CD4-positive, alpha-beta T cell (primary cell): ENCODE results near the gene NOA1. TPM values are rescaled to one million over a fixed set of nuclear protein-coding genes. Genes with fewer than 3 reads are reported as not detected.

Source experiments
- ATAC-seq: fragments of 200-7000 bp; cut with Tn5 transposase; one replicate; pipeline ENCODE4 v1.10.0; 2022; ENCODE audit warnings: mild to moderate bottlenecking; ENCODE audit not compliant: poor library complexity
- CTCF ChIA-PET: fragments of 350-600 bp; sonication (Branson Sonifier 250); formaldehyde crosslinking; loops from one replicate; lab custom pipeline; 2021; ENCODE audit warnings: antibody characterized with exemption, inconsistent platforms; lab: Charles Lee
- POLR2A ChIA-PET: fragments of 350-600 bp; sonication (Branson Sonifier 250); formaldehyde crosslinking; loops from one replicate; lab custom pipeline; 2021; ENCODE audit warnings: antibody characterized with exemption, inconsistent platforms; lab: Charles Lee
- DNase-seq, 14 experiments: peaks; one replicate each; pipeline ENCODE4 v3.0.0-alpha.2; 2013 to 2020; ENCODE audit warnings: mixed read lengths in 2 of 14
- H3K27ac ChIP-seq, 2 donors: one replicate each; pipeline versions ENCODE4 v1.5.1 to v1.7.0; 2013; ENCODE audit warnings: low read length in 2 of 2, low read depth in 1 of 2, mild to moderate bottlenecking in 1 of 2
- H3K27me3 ChIP-seq, 2 experiments: 1 replicate in 1 of 2; 2 replicates in 1 of 2; pipeline versions ENCODE4 v1.6.1 to v1.7.0; 2013; ENCODE audit warnings: low read length in 2 of 2, control low read depth in 1 of 2, mild to moderate bottlenecking in 1 of 2, moderate library complexity in 1 of 2; ENCODE audit not compliant: insufficient read depth in 2 of 2, control insufficient read depth in 1 of 2
- H3K36me3 ChIP-seq: one replicate; pipeline ENCODE4 v1.6.1; 2013; ENCODE audit warnings: low read length, control low read depth; ENCODE audit not compliant: insufficient read depth
- H3K4me1 ChIP-seq: one replicate; pipeline ENCODE4 v1.6.1; 2013; ENCODE audit warnings: low read length, control low read depth; ENCODE audit not compliant: insufficient read depth
- H3K4me3 ChIP-seq: one replicate; pipeline ENCODE4 v1.5.1; 2013; ENCODE audit warnings: mild to moderate bottlenecking, low read length, moderate library complexity
- H3K9me3 ChIP-seq, 2 experiments: 1 replicate in 1 of 2; 2 replicates in 1 of 2; pipeline versions ENCODE4 v1.6.1 to v1.7.0; 2013; ENCODE audit warnings: low read length in 2 of 2, mild to moderate bottlenecking in 2 of 2, control low read depth in 1 of 2, moderate library complexity in 1 of 2; ENCODE audit not compliant: control insufficient read depth in 1 of 2, insufficient read depth in 1 of 2
- H3K27ac Mint-ChIP-seq: one replicate; pipeline ENCODE4 v1.8.0; 2020; ENCODE audit warnings: mixed read lengths
- H3K27me3 Mint-ChIP-seq: one replicate; pipeline ENCODE4 v1.8.0; 2021; ENCODE audit warnings: mixed read lengths
- H3K36me3 Mint-ChIP-seq: one replicate; pipeline ENCODE4 v1.8.0; 2021; ENCODE audit warnings: low read depth, mixed read lengths
- H3K4me1 Mint-ChIP-seq: one replicate; pipeline ENCODE4 v1.8.0; 2021; ENCODE audit warnings: low read depth, mixed read lengths
- H3K4me3 Mint-ChIP-seq: one replicate; pipeline ENCODE4 v1.8.0; 2020; ENCODE audit warnings: mild to moderate bottlenecking, mixed read lengths
- H3K9me3 Mint-ChIP-seq: one replicate; pipeline ENCODE4 v1.8.0; 2020; ENCODE audit warnings: mixed read lengths
- CTCF ChIP-seq: fragments of 200-600 bp; IDR thresholded peaks from one replicate; pipeline ENCODE4 v1.8.0; 2022; ENCODE audit warnings: antibody characterized with exemption, mild to moderate bottlenecking
- intact Hi-C, 2 experiments: fragments of 100-400 bp; cut with DNase I in 1 of 2; cut with micrococcal nuclease in 1 of 2; formaldehyde crosslinking; loops; one replicate each; pipeline versions ENCODE4 v1.15.1 to v1.9.0; 2023 to 2025; cut with DNase I, micrococcal nuclease
- total RNA-seq, 174 experiments: library from RNA in 2 of 174; stranded (reverse) in 2 of 174; gene quantifications; one replicate each; pipeline ENCODE4 v1.2.3 and lab custom pipeline; 2021 to 2026

NOA1 gene
- total RNA-seq, 2 experiments from 2014 or later = 14.3 to 15.6 TPM

- DNase-seq (no peak), ATAC-seq (no peak)
- Mint-ChIP-seq H3K4me3 (no peak overlapping the region), H3K9me3 (no peaks in the 10 kb centered on the region), H3K4me1 (no peaks in the 10 kb centered on the region), H3K27ac (peak overlapping the region; percentile 0), H3K27me3 (no peaks in the 10 kb centered on the region), H3K36me3 (peaks cover 93% of the 10 kb centered on the region)
- Histone ChIP-seq H3K36me3 (peaks cover 93% of the 10 kb centered on the region), H3K9me3 (no peaks in the 10 kb centered on the region), H3K27ac (no peak overlapping the region), H3K4me3 (no peak overlapping the region), H3K4me1 (no peaks in the 10 kb centered on the region), H3K27me3 (no peaks in the 10 kb centered on the region)
- ChIA-PET POLR2A (no interaction called here), CTCF (no interaction called here)
- intact Hi-C loops = no loop called here
- no peak for TF ChIP-seq CTCF
Observed at GRCh38 chr4:57018980-57019379, 41.6 kb upstream of the NOA1 start.

- no peak overlapping the region for H3K27ac Mint-ChIP-seq
- H3K36me3 Mint-ChIP-seq = peaks cover 82% of the 10 kb centered on the region
- H3K4me1 Mint-ChIP-seq = no peaks in the 10 kb centered on the region
- Histone ChIP-seq H3K27ac (no peak overlapping the region), H3K36me3 (peaks cover 90% of the 10 kb centered on the region), H3K27me3 (no peaks in the 10 kb centered on the region), H3K9me3 (no peaks in the 10 kb centered on the region), H3K4me3 (no peak overlapping the region), H3K4me1 (no peaks in the 10 kb centered on the region)
- H3K27me3 Mint-ChIP-seq = no peaks in the 10 kb centered on the region
- no peak for TF ChIP-seq CTCF
- DNase-seq (no peak), ATAC-seq (no peak)
- no peak overlapping the region for H3K4me3 Mint-ChIP-seq
- H3K9me3 Mint-ChIP-seq = no peaks in the 10 kb centered on the region
- intact Hi-C loops = no loop called here
- ChIA-PET CTCF (no interaction called here), POLR2A (interaction anchor here (1.4 kb wide), 1 partner anchor 106 kb away, joined by 3 read pairs; the partner anchor contains the start of gene REST)
Observed at GRCh38 chr4:57013543-57014120, 36.2 kb upstream of the NOA1 start.

- Mint-ChIP-seq H3K4me3 (no peak overlapping the region), H3K36me3 (peaks cover 84% of the 10 kb centered on the region), H3K9me3 (no peaks in the 10 kb centered on the region), H3K4me1 (no peaks in the 10 kb centered on the region), H3K27me3 (no peaks in the 10 kb centered on the region), H3K27ac (no peak overlapping the region)
- no peak overlapping the region for H3K27ac ChIP-seq
- no peak for TF ChIP-seq CTCF
- H3K36me3 ChIP-seq = peaks cover 66% of the 10 kb centered on the region
- intact Hi-C loops = loop anchor here in 1 of 2 experiments (2.0 kb wide), 1 partner anchor 23 kb away; no protein-coding TSS in a partner anchor
- H3K4me3 ChIP-seq = no peak overlapping the region
- ATAC-seq (no peak), DNase-seq (no peak)
- ChIA-PET CTCF (interaction anchor here (1.0 kb wide), 1 partner anchor 9 kb away, joined by 3 read pairs; no protein-coding TSS in a partner anchor), POLR2A (no interaction called here)
- no peaks in the 10 kb centered on the region for H3K9me3 ChIP-seq
- H3K4me1 ChIP-seq = no peaks in the 10 kb centered on the region
- H3K27me3 ChIP-seq = no peaks in the 10 kb centered on the region
Observed at GRCh38 chr4:56999751-57000150, 22.3 kb upstream of the NOA1 start.
